H9 (cell line): ENCODE measurements around the gene HERPUD2. TPM values are rescaled to one million over a fixed set of nuclear protein-coding genes. Genes with fewer than 3 reads are reported as not detected.

ENCODE experiments used
- DNase-seq: peaks from one replicate; pipeline ENCODE4 v3.0.0-alpha.2; 2017
- H2AFZ ChIP-seq: one replicate; pipeline ENCODE4 v1.6.1; 2013; ENCODE audit warnings: mild to moderate bottlenecking, low read length, control low read depth, moderate library complexity
- H2AK5ac ChIP-seq: 2 replicates; pipeline ENCODE4 v1.6.1; 2013; ENCODE audit warnings: low read length, control low read depth, mixed read lengths; ENCODE audit not compliant: insufficient read length
- H2BK120ac ChIP-seq: one replicate; pipeline ENCODE4 v1.6.1; 2013; ENCODE audit warnings: low read depth, mild to moderate bottlenecking, low read length, control low read depth, inconsistent platforms; ENCODE audit not compliant: poor library complexity, severe bottlenecking
- H2BK12ac ChIP-seq: 2 replicates; pipeline ENCODE4 v1.6.1; 2013; ENCODE audit warnings: low read length, control low read depth, mixed read lengths, low read depth; ENCODE audit not compliant: insufficient read length
- H2BK15ac ChIP-seq: 2 replicates; pipeline ENCODE4 v1.6.1; 2013; ENCODE audit warnings: low read depth, low read length, control low read depth
- H2BK20ac ChIP-seq: one replicate; pipeline ENCODE4 v1.6.1; 2013; ENCODE audit warnings: low read depth, mild to moderate bottlenecking, low read length, control low read depth, inconsistent platforms; ENCODE audit not compliant: poor library complexity, severe bottlenecking
- H2BK5ac ChIP-seq: 2 replicates; pipeline ENCODE4 v1.6.1; 2013; ENCODE audit warnings: low read length, control low read depth, mixed read lengths; ENCODE audit not compliant: insufficient read length
- H3K14ac ChIP-seq: 2 replicates; pipeline ENCODE4 v1.6.1; 2013; ENCODE audit warnings: low read length, control low read depth; ENCODE audit not compliant: insufficient read depth
- H3K18ac ChIP-seq: 2 replicates; pipeline ENCODE4 v1.6.1; 2013; ENCODE audit warnings: low read depth, mild to moderate bottlenecking, mixed read lengths, low read length, control low read depth; ENCODE audit not compliant: insufficient read length
- H3K23ac ChIP-seq: 2 replicates; pipeline ENCODE4 v1.6.1; 2013; ENCODE audit warnings: low read length, control low read depth, mixed read lengths, low read depth; ENCODE audit not compliant: insufficient read length
- H3K23me2 ChIP-seq: 2 replicates; pipeline ENCODE4 v1.6.1; 2013; ENCODE audit warnings: low read depth, mild to moderate bottlenecking, mixed read lengths, low read length, control low read depth; ENCODE audit not compliant: insufficient read length, poor library complexity, severe bottlenecking
- H3K27ac ChIP-seq: 2 replicates; pipeline ENCODE4 v1.5.1; 2013; ENCODE audit warnings: low read length, control low read depth, mixed read lengths, low read depth; ENCODE audit not compliant: insufficient read length
- H3K27me3 ChIP-seq: 2 replicates; pipeline ENCODE4 v1.6.1; 2013; ENCODE audit warnings: low read length, control low read depth, inconsistent platforms; ENCODE audit not compliant: insufficient read depth
- H3K4ac ChIP-seq: 2 replicates; pipeline ENCODE4 v1.6.1; 2013; ENCODE audit warnings: low read depth, mild to moderate bottlenecking, control low read depth, inconsistent platforms, low read length, moderate library complexity
- H3K4me1 ChIP-seq: 2 replicates; pipeline ENCODE4 v1.6.1; 2013; ENCODE audit warnings: low read length, control low read depth, inconsistent platforms; ENCODE audit not compliant: insufficient read depth
- H3K4me2 ChIP-seq: 2 replicates; pipeline ENCODE4 v1.6.1; 2013; ENCODE audit warnings: low read length, control low read depth, mixed read lengths; ENCODE audit not compliant: insufficient read length, insufficient read depth
- H3K56ac ChIP-seq: 2 replicates; pipeline ENCODE4 v1.6.1; 2013; ENCODE audit warnings: low read depth, mild to moderate bottlenecking, mixed read lengths, low read length, control low read depth; ENCODE audit not compliant: insufficient read length
- H3K79me1 ChIP-seq: 2 replicates; pipeline ENCODE4 v1.6.1; 2013; ENCODE audit warnings: low read depth, mild to moderate bottlenecking, moderate library complexity, low read length, control low read depth, inconsistent platforms; ENCODE audit not compliant: insufficient read depth, poor library complexity, severe bottlenecking
- H3K79me2 ChIP-seq: 2 replicates; pipeline ENCODE4 v1.6.1; 2013; ENCODE audit warnings: low read length, control low read depth, inconsistent platforms; ENCODE audit not compliant: insufficient read depth
- H3K9ac ChIP-seq: 2 replicates; pipeline ENCODE4 v1.6.1; 2013; ENCODE audit warnings: low read length, control low read depth, mixed read lengths; ENCODE audit not compliant: insufficient read length; ENCODE audit errors: extremely low read depth
- H3K9me3 ChIP-seq: one replicate; pipeline ENCODE4 v1.6.1; 2013; ENCODE audit warnings: low read depth, low read length, inconsistent platforms; ENCODE audit not compliant: control insufficient read depth
- H3T11ph ChIP-seq: one replicate; pipeline ENCODE4 v1.6.1; 2013; ENCODE audit warnings: mild to moderate bottlenecking, low read length, control low read depth, inconsistent platforms
- H4K20me1 ChIP-seq: one replicate; pipeline ENCODE4 v1.6.1; 2013; ENCODE audit not compliant: control insufficient read depth, insufficient read length, insufficient read depth
- H4K5ac ChIP-seq: 2 replicates; pipeline ENCODE4 v1.6.1; 2013; ENCODE audit warnings: low read depth, mild to moderate bottlenecking, mixed read lengths, low read length, control low read depth; ENCODE audit not compliant: insufficient read length
- H4K8ac ChIP-seq: replicated peaks from 2 replicates; pipeline ENCODE4 v1.6.1; 2013; ENCODE audit warnings: low read length, control low read depth, mixed read lengths, low read depth; ENCODE audit not compliant: insufficient read length
- H4K91ac ChIP-seq: 2 replicates; pipeline ENCODE4 v1.6.1; 2013; ENCODE audit warnings: low read depth, mild to moderate bottlenecking, moderate library complexity, mixed read lengths, low read length, control low read depth; ENCODE audit not compliant: insufficient read length
- H3K27ac Mint-ChIP-seq, 3 experiments: 2 replicates in 2 of 3; 3 replicates in 1 of 3; pipeline ENCODE4 v1.8.0; 2020 to 2021; ENCODE audit warnings: mixed read lengths in 3 of 3, mild to moderate bottlenecking in 1 of 3, moderate library complexity in 1 of 3
- H3K27me3 Mint-ChIP-seq: 2 replicates; pipeline ENCODE4 v1.8.0; 2021; ENCODE audit warnings: low read depth, mild to moderate bottlenecking, moderate library complexity, mixed read lengths
- H3K36me3 Mint-ChIP-seq, 3 experiments: 2 replicates in 2 of 3; 3 replicates in 1 of 3; pipeline ENCODE4 v1.8.0; 2020 to 2021; ENCODE audit warnings: low read depth in 3 of 3, mixed read lengths in 3 of 3; ENCODE audit not compliant: insufficient read depth in 1 of 3
- H3K4me1 Mint-ChIP-seq, 2 experiments: 2 replicates each; pipeline ENCODE4 v1.8.0; 2020; ENCODE audit warnings: mixed read lengths in 2 of 2
- H3K4me3 Mint-ChIP-seq, 2 experiments: 2 replicates in 1 of 2; 3 replicates in 1 of 2; pipeline ENCODE4 v1.8.0; 2020 to 2021; ENCODE audit warnings: mild to moderate bottlenecking in 2 of 2, mixed read lengths in 2 of 2, moderate library complexity in 1 of 2
- H3K9me3 Mint-ChIP-seq, 2 experiments: 2 replicates in 1 of 2; 3 replicates in 1 of 2; pipeline ENCODE4 v1.8.0; 2020; ENCODE audit warnings: mild to moderate bottlenecking in 2 of 2, mixed read lengths in 2 of 2, moderate library complexity in 1 of 2
- whole genome bisulfite sequencing: extraction: QIAGEN DNeasy Blood & Tissue Kit; methylation state at CpG from one replicate; pipeline ENCODE4 v1.1.7; 2013; ENCODE audit warnings: missing lambda C conversion rate, low lambda C conversion rate, mixed read lengths; ENCODE audit not compliant: insufficient read length; ENCODE audit errors: extremely low coverage; 5-methylcytosine and 5-hydroxymethylcytosine counted together
- total RNA-seq: library from RNA; stranded (reverse); gene quantifications from 2 replicates; pipeline ENCODE4 v1.2.1, GENCODE V29; 2021
- TF ChIP-seq, protein P1 (sequence below): fragments of 200-600 bp; sonication (generic); conservative IDR thresholded peaks from 3 replicates; pipeline ENCODE4 v1.8.0; 2021; ENCODE audit warnings: antibody characterized with exemption, mild to moderate bottlenecking

The HERPUD2 gene
- total RNA-seq, 1 experiment from 2014 or later: 17.0 TPM

GRCh38 chr7:35701287-35701900 is 6.5 kb upstream of the HERPUD2 start:
- H3K27ac Mint-ChIP-seq: no peak overlapping the region
- H3K27ac ChIP-seq: no peak overlapping the region

More at GRCh38 chr7:35701287-35701900, 6.5 kb upstream of the HERPUD2 start:
- Mint-ChIP-seq H3K4me1 (peaks cover 3 to 16% of the 10 kb centered on the region in 2 experiments; a peak in 3 of 4 replicates), H3K9me3 (peaks cover 0 to 8% of the 10 kb centered on the region in 2 experiments; a peak in 2 of 5 replicates), H3K36me3 (peaks cover 9 to 10% (median 9%) of the 10 kb centered on the region in 3 experiments), H3K27me3 (no peaks in the 10 kb centered on the region), H3K4me3 (no peak overlapping the region)
- H4K5ac ChIP-seq: no peak overlapping the region
- H2AFZ ChIP-seq: no peak overlapping the region
- no peak overlapping the region for H3T11ph ChIP-seq
- WGBS: no CpG with 5 or more reads among the region's 1 CpG
- no peaks in the 10 kb centered on the region for H3K4me1 ChIP-seq
- H3K9me3 ChIP-seq: no peaks in the 10 kb centered on the region
- no peak overlapping the region for H3K23ac ChIP-seq
- H3K56ac ChIP-seq: no peak overlapping the region
- H3K79me1 ChIP-seq: no peaks in the 10 kb centered on the region
- no peak overlapping the region for H2AK5ac ChIP-seq
- no peak overlapping the region for H3K18ac ChIP-seq
- no peak overlapping the region for H3K4me2 ChIP-seq
- no peaks in the 10 kb centered on the region for H4K20me1 ChIP-seq
- H3K9ac ChIP-seq: no peak overlapping the region
- TF ChIP-seq, protein P1, sequence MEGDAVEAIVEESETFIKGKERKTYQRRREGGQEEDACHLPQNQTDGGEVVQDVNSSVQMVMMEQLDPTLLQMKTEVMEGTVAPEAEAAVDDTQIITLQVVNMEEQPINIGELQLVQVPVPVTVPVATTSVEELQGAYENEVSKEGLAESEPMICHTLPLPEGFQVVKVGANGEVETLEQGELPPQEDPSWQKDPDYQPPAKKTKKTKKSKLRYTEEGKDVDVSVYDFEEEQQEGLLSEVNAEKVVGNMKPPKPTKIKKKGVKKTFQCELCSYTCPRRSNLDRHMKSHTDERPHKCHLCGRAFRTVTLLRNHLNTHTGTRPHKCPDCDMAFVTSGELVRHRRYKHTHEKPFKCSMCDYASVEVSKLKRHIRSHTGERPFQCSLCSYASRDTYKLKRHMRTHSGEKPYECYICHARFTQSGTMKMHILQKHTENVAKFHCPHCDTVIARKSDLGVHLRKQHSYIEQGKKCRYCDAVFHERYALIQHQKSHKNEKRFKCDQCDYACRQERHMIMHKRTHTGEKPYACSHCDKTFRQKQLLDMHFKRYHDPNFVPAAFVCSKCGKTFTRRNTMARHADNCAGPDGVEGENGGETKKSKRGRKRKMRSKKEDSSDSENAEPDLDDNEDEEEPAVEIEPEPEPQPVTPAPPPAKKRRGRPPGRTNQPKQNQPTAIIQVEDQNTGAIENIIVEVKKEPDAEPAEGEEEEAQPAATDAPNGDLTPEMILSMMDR: no peak
- no peak overlapping the region for H2BK12ac ChIP-seq
- H2BK20ac ChIP-seq: no peak overlapping the region
- H4K8ac ChIP-seq: no peak overlapping the region
- no peak for DNase-seq
- H4K91ac ChIP-seq: no peak overlapping the region
- no peak overlapping the region for H2BK5ac ChIP-seq
- no peak overlapping the region for H2BK15ac ChIP-seq
- no peak overlapping the region for H3K14ac ChIP-seq
- no peaks in the 10 kb centered on the region for H3K27me3 ChIP-seq
- H3K4ac ChIP-seq: no peak overlapping the region
- H3K79me2 ChIP-seq: no peaks in the 10 kb centered on the region
- no peaks in the 10 kb centered on the region for H3K23me2 ChIP-seq
- H2BK120ac ChIP-seq: no peak overlapping the region
